Mucosa of descending colon (tissue), 3 donors: ENCODE measurements around the gene DLGAP1. TPM values are rescaled to one million over a fixed set of nuclear protein-coding genes. Genes with fewer than 3 reads are reported as not detected.
A peak's percentile ranks its signal among the peaks of the same experiment; 100 is the strongest.

Source experiments
- ATAC-seq: fragments of 200-7000 bp; cut with Tn5 transposase; one replicate; pipeline ENCODE4 v1.9.1; 2020; ENCODE audit warnings: mild to moderate bottlenecking, moderate library complexity
- DNase-seq, 3 donors: peaks; one replicate each; pipeline ENCODE4 v3.0.0-alpha.2; 2020
- H3K36me3 ChIP-seq: fragments of 200-600 bp; one replicate; pipeline ENCODE4 v1.8.0; 2021; ENCODE audit warnings: low read depth, mild to moderate bottlenecking
- H3K4me1 ChIP-seq: fragments of 200-600 bp; one replicate; pipeline ENCODE4 v1.8.0; 2021; ENCODE audit warnings: low read depth, mild to moderate bottlenecking
- H3K4me3 ChIP-seq: fragments of 200-600 bp; one replicate; pipeline ENCODE4 v1.8.0; 2021; ENCODE audit warnings: mild to moderate bottlenecking
- H3K9me3 ChIP-seq: fragments of 200-600 bp; one replicate; pipeline ENCODE4 v1.8.0; 2021; ENCODE audit warnings: mild to moderate bottlenecking
- intact Hi-C, 2 donors: fragments of 100-400 bp; cut with DNase I in 1 of 2; cut with micrococcal nuclease in 1 of 2; formaldehyde crosslinking; loops; one replicate each; pipeline versions ENCODE4 v1.11.0 to v1.11.1; 2022; cut with DNase I, micrococcal nuclease
- total RNA-seq, 3 donors: library from RNA; stranded (reverse); fragmentation: NEBNext Ultra II Directional in 2 of 3; extraction: Animal tissue kit (Norgen Biotek cat#: 25700) in 2 of 3; gene quantifications; one replicate each; pipeline versions ENCODE4 v1.2.1 to v1.2.4, GENCODE V29; 2021 to 2023
- TF ChIP-seq, protein P1 (sequence below): fragments of 200-600 bp; IDR thresholded peaks from one replicate; pipeline ENCODE4 v1.8.0; 2022; ENCODE audit warnings: antibody characterized with exemption, mild to moderate bottlenecking
- donor health status: DM: no; HTN: no; CAD: no; lungs with moderate emphysema.
- donor health status: DM: no; HTN: no; CAD: no.
- donor health status: DM: no; HTN: yes; CAD: no.

Gene DLGAP1
- total RNA-seq, 3 donors from 2014 or later, result 0.46 to 6.8 (median 4.1) TPM

DNA sequence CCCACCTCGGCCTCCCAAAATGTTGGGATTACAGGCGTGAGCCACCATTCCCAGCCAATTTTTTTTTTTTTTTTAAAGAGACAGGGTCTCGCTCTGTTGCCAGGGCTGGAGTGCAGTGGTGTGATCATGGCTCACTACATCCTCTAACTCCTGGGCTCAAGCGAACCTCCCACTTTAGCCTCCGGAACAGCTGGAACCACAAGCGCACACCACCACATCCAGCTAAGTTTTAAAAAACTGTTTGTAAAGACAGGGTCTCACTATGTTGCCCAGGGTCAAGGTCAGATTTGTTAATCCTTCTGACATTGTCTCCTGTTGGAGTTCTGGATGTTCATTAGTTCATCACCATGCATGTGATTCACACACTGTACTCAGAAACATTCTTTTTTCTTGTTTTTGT is 855.2 kb downstream of the DLGAP1 start:
- no peaks in the 10 kb centered on the region for H3K36me3 ChIP-seq
- no peak for DNase-seq
- no peaks in the 10 kb centered on the region for H3K9me3 ChIP-seq
- TF ChIP-seq, protein P1, sequence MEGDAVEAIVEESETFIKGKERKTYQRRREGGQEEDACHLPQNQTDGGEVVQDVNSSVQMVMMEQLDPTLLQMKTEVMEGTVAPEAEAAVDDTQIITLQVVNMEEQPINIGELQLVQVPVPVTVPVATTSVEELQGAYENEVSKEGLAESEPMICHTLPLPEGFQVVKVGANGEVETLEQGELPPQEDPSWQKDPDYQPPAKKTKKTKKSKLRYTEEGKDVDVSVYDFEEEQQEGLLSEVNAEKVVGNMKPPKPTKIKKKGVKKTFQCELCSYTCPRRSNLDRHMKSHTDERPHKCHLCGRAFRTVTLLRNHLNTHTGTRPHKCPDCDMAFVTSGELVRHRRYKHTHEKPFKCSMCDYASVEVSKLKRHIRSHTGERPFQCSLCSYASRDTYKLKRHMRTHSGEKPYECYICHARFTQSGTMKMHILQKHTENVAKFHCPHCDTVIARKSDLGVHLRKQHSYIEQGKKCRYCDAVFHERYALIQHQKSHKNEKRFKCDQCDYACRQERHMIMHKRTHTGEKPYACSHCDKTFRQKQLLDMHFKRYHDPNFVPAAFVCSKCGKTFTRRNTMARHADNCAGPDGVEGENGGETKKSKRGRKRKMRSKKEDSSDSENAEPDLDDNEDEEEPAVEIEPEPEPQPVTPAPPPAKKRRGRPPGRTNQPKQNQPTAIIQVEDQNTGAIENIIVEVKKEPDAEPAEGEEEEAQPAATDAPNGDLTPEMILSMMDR, result no peak
- no peak overlapping the region for H3K4me3 ChIP-seq
- H3K4me1 ChIP-seq, result peaks cover 35% of the 10 kb centered on the region
- intact Hi-C loops, result loop anchor here (5.0 to 10.0 kb wide), 4 partner anchors 65 to 335 kb away; partner anchors contain the start of genes MYL12B (in 1 of the 2) and TGIF1 (in 1 of the 2)
- ATAC-seq, result no peak

DNA sequence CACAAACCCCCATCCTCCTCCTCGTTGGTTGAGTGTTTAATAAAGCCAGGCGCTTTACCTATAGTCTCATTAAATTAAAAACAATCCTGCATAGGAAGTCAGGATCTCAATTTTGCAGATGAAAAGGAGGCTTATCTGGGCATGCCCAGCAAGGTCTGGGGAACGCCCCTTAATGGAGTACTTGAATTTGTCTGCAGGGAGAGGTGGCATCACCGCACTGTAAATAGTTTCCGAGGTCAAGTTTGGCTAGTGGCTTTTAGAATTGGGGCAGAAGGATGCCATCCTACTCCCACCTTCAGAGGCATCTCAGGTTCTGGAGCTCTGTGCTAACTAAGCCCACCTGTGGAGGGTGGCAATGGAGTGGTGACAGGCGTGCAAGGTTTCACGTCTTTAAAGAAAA is 855.9 kb downstream of the DLGAP1 start:
- TF ChIP-seq, protein P1, result no peak
- H3K4me1 ChIP-seq, result peaks cover 38% of the 10 kb centered on the region
- no peaks in the 10 kb centered on the region for H3K9me3 ChIP-seq
- H3K36me3 ChIP-seq, result no peaks in the 10 kb centered on the region
- intact Hi-C loops, result loop anchor here (5.0 to 10.0 kb wide), 4 partner anchors 66 to 334 kb away; partner anchors contain the start of genes MYL12B (in 1 of the 2) and TGIF1 (in 1 of the 2)
- H3K4me3 ChIP-seq, result no peak overlapping the region
- no peak for ATAC-seq
- no peak for DNase-seq

DNA sequence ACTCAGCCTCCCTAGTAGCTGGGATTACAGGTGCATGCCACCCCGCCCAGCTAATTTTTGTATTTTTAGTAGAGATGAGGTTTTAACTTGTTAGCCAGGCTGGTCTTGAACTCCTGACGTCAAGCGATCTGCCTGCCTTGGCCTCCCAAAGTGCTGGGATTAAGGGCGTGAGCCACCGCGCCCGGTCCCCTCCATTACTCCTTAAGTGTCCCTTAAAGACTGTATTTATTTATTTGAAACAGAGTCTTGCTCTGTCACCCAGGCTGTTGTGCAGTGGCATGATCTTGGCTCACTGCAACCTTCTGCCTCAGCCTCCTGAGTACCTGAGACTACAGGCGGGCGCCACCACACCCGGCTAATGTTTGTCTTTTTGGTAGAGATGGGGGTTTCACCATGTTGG is 856.5 kb downstream of the DLGAP1 start:
- Histone ChIP-seq H3K36me3 (no peaks in the 10 kb centered on the region), H3K4me1 (peaks cover 39% of the 10 kb centered on the region), H3K9me3 (no peaks in the 10 kb centered on the region), H3K4me3 (no peak overlapping the region)
- DNase-seq (no peak), ATAC-seq (no peak)
- TF ChIP-seq, protein P1, result no peak
- intact Hi-C loops, result loop anchor here (5.0 to 10.0 kb wide), 4 partner anchors 66 to 334 kb away; partner anchors contain the start of genes MYL12B (in 1 of the 2) and TGIF1 (in 1 of the 2)

DNA sequence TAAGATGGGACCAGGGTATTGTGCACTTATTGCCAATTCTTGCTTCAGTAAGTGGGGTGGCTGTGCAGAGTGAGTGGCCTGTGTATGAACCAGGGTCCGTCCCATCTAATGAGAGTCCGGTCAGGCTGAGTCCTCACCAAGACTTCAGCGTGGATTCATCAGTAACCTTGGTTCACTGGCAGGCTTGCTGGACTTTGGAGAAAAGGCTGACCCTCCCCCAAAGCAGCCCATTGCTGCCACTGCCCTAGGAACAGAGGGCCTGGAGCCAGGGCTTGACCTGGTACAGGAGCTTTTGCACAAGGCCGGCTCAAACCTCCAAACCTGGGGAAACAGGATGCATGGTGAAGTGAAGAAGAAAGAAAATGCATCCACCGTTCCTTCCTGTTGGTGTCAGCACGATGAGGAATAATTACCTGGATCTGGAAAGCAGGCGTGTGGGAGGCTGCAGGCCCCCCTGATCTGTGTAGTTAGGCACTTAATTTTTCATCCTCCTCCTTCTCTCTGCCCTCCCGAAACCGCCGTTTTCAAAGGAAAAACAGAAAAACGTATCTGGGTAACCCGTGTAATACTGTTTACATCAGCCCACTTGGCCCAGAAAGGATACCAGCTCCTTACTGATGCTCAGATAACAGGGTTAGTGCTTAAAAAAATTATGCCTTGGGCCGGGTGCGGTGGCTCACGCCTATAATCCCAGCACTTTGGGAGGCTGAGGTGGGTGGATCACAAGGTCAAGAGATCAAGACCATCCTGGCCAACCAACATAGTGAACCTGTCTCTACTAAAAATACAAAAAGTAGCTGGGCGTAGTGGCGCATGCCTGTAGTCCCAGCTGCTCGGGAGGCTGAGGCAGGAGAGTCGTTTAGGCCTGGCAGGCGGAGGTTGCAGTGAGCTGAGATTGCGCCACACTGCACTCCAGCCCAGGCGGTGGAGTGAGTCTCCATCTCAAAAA is 857.4 kb downstream of the DLGAP1 start:
- TF ChIP-seq, protein P1, result no peak
- Histone ChIP-seq H3K4me1 (peaks cover 46% of the 10 kb centered on the region), H3K36me3 (no peaks in the 10 kb centered on the region), H3K4me3 (no peak overlapping the region), H3K9me3 (no peaks in the 10 kb centered on the region)
- intact Hi-C loops, result loop anchor here (5.0 to 10.0 kb wide), 4 partner anchors 67 to 333 kb away; partner anchors contain the start of genes MYL12B (in 1 of the 2) and TGIF1 (in 1 of the 2)
- DNase-seq (no peak), ATAC-seq (no peak)

DNA sequence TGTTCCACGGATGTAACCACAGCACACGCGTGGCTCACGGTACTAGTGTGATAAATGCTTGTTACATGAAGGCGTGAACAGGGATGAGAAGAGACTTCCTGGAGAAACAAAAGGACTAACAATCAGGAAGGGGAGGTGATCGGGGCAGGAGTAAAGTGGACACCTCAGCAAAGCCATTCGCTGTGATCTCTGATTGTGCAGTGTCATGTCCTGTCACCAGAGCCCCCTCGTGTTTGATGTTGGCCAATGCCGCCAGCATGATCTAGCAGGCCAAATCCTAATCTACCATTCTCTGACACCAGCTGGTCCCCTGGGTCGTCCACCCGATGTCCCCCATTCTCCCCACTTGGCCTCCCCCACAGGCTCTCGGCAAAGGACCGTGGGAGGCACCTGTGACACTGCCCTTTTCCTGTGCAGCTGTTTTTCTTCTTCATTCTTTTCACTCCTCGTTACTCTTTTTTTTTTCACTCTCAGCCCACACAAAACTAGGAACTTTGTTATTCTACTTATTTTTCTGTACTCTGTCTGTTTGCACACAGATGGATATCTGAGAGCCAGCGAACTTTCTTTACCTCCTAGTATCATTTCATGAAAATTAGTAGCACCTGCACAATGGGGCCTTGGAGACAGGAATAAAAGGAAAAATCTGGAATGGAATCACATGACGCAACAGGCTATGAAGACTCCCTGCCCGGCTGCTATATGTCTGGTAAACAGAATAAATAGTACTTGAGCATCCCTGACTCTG is 858.3 kb downstream of the DLGAP1 start:
- DNase-seq, result peak; percentile 76 to 77 (median 76)
- H3K36me3 ChIP-seq, result no peaks in the 10 kb centered on the region
- H3K4me3 ChIP-seq, result no peak overlapping the region
- peaks cover 43% of the 10 kb centered on the region for H3K4me1 ChIP-seq
- H3K9me3 ChIP-seq, result no peaks in the 10 kb centered on the region
- TF ChIP-seq, protein P1, result no peak
- ATAC-seq, result peak; percentile 47
- intact Hi-C loops, result loop anchor here (5.0 to 10.0 kb wide), 4 partner anchors 68 to 332 kb away; partner anchors contain the start of genes MYL12B (in 1 of the 2) and TGIF1 (in 1 of the 2)
